Midbrain (tissue), 1 donor: ENCODE results near the gene FRG2C.
"Not testable (repeated sequence)": the region's sequence is repeated elsewhere in the genome, so short reads cannot be mapped to it uniquely, and the experiment has no call there.

Experiments used
- DNase-seq: peaks from one replicate; lab custom pipeline; 2025; lab: John Stamatoyannopoulos, UW

Gene FRG2C

DNA sequence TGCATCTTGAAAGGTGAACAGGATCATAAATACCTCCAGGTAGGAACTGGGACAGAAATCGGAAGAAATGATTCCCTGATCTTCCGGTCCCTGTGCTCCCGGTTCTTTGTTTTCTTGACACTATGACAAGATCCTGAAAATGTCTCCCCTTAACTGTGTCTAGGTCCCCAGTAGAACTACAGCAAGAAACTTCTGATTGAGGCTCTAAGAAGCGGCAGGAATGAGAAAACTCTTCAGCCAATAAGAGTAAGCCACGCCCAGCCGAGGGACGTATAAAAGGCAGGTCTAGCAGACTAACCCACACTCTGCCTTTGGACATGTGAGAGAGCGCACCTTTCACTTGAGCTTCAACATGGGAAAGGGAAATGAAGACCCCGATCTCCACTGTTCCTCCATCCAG lies at the start of gene FRG2C:
Gene FRG2C, plus strand, starts transcription at position 301 of the 400 bp plus-strand sequence. Its CDS starts 52 bp downstream, at position 353.
- not testable (repeated sequence) for DNase-seq

DNA sequence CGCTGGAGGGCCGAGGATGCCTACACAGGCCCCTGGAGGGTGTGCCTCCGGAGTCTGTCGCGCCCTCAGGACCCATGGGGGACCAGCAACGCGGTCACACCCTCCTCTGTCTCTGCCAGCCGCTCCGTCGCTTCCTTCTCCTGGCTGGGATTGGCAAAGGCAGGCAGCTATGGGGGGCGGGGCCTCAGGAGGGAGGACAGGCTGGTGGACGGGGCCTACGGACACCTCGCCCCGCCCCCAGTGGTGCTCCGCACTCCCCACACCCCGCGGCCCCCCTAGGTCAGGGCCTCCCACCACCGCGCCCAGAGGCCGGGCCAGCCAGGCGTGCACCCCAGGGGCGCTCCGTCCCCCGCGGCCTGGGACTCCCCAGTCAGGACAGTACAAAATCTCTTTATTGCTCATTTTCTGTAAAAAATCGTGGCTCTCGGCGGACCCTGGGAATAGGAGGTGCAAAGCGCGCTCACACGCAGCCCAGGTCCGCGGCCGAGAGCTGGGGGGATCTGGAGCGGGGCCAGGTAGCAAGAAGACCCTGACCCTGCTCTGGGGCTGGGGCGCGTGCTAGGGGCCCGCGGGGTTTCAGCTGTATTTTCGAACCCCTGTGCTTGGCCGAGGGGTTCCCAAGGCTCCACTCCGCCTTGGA lies 45.3 kb upstream of the FRG2C start:
- not testable (repeated sequence) for DNase-seq

DNA sequence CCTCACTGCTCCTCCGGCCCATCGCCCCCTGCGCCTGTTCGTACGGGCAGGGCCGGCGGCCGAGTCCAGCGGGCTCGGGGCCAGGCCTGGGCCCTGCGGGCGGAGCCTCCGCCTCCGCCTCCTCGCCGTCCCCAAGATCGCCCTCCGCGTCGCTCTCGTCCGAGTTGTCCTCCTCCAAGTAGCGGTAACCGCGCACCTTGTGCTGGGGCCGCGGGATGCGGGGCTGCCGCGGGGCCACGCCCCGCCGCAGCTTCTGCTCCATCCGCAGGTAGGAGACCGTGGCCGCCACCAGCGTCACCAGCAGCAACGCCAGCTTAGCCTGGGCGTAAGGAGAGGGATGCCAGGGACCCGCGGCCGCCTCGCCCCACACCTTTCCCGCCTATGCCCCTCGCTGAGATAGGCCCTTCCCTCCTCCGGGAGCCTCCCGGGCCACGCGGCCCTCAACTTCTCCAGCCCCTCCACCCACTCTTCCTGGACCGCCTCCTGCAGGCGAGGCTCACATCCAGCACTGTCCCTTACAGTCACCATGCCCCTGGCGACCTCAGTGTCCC lies 44.6 kb upstream of the FRG2C start:
- not testable (repeated sequence) for DNase-seq

DNA sequence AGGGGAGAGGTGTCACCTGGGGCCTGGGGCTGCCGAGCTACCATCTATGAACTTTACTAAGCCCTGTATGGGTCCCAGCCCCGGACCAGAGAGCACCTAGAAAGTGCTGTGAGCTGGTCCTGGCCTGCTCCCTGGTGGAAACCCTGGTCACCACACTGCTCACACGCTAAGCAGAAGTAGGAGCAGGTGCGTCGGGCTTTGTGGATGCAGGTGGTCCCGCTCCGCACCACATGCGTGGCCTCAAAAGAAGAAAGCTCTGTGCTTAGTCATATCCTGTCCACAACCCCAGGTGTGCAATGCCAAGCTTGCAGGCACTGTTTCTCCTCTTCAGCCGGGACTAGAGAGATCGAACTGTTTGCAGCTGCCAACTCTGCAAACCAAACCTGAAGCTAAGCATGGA lies 42.4 kb upstream of the FRG2C start:
- DNase-seq: not testable (repeated sequence)

DNA sequence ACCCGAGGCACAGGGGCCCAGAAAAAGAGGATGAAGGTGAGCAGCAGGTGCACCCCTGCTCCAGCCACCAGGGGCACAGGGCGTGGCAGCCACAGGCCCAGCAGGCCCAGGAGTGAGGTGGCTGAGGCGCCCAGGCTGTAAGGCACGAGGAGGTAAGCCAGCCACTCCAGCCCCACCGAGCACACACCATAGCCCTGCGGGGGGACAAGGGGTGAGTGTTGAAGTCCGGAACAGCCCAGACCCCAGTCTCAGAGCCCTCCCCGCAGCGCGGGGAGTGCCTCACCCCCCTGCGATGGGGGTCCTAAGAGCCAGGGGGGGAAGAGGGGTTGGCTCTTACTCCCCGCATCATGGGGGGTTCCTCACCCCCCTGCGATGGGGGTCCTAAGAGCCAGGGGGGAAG lies 40.5 kb upstream of the FRG2C start:
- not testable (repeated sequence) for DNase-seq

DNA sequence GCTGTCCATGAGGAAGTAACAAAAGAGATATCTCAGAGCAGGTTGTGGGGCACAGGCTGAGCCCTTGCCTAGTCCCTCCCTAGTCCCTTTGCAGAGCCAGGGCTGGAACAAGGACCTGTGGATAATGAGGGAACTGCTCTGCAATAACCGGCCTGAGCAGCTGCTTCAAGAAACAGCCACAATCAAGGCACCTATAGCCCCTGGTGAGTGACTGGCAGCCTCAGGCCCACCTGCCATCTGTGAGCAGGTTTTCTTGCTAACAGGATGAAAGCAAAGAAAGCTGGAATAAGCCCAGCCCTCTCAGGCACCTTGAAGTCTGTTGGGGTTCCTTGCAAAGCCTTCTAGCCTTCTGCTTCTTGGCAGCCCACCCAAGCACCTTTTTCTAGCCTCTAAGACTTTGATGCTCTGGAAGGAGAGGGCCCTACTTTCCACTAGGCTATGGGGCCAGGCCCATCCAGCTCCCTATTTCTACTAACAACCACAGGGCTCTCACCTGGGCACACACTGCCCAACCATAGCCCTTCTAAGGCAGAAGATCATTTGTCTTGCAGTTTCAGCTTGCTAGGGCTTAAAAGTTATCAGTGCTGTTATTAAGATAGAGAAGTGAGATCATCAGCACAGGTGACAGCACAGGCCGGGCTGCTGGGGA lies 33.1 kb upstream of the FRG2C start:
- DNase-seq: not testable (repeated sequence)

DNA sequence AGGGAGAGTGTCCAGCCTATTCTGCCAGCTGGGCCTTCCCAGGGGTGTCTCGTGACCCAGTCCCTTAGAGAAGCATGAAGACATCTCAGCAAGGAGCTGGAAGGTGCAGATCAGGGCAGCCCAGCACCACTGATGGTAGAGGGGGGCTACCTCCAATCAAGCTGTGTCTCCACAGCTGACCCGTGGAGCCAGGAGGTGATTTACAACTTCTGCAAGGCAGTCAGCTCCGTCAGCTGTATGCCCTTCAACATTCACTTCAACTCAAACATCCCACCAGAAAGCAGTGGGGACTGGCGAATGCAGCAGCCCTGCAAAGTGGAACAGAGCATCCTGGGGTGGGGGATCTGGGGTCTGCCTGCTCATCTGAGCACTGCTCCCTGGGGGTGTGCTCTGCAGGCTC lies 32.6 kb upstream of the FRG2C start:
- DNase-seq: no peak

DNA sequence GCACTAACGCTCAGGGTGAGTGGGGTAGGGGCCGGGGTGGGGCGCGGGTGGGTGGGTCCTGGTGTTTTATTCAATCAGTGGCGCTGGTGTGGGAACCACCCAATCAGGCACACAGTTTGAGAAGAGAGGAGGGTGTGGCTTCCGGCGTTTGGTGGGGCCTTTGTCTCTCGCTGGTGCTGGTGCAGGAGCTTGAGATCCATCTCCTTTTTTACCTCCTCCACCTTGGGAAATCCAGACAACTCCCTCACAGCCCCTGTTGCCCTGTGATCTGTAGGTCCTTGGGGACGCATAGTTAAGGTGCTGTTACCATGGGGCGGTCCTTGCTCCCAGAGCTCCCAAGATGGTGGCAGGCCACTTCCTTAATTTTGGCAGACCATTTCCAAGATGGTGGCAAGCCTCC lies 25.2 kb upstream of the FRG2C start:
- not testable (repeated sequence) for DNase-seq

DNA sequence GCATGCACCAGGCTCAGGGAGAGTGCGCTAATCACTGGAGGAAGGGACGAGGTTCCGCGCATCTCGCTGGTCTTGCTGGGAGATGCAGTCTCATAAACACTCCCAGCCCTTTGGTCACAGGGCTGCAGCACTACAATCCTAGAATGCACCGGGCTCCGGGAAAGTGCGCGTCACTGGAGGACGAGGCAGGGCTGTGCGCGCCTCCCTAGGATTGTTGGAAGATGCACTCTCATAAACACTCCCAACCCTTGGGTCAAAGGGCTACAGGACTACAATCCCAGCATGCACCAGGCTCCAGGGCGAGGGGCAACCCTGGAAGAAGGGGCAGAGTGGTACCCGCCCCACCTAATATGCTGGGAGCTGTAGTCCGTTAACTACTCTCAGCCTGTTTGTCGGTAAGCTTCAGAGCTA lies 23.0 kb upstream of the FRG2C start:
- not testable (repeated sequence) for DNase-seq

DNA sequence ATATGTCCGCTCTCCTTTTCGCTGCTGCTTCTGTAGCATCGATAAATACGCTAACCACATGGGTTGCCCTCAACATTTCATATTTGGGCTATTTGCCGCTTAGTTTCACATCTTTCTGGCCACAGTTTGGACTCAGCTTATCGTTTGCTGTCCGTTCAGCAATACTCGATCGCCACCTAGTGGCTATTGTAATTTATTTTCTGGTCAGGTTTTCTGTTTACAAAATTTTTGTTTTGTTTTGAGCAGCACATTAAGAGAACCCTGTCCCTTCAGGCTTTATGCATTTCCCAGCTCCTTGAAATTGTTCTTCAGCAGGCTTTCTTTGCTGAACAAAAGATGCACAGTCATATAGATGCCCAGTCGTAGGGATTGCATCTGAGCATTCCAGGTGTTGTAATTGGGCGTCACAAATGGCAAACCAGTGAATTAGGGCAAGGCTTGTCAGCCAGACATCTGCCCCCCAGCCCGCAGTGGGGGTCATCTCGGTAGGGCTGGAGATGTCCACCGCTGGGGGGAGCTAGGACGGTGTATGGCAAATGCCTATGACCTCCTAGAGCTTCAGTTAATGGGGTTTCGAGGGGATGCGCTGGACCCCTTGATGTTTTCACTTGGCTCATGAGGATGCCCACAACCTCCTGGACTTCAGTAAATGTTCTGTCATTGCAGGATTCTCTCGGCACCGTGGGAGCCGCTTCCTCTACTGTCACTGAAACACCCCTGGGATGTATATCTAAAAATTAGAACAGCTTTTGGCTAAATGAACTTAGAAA lies 20.9 kb upstream of the FRG2C start:
- not testable (repeated sequence) for DNase-seq

DNA sequence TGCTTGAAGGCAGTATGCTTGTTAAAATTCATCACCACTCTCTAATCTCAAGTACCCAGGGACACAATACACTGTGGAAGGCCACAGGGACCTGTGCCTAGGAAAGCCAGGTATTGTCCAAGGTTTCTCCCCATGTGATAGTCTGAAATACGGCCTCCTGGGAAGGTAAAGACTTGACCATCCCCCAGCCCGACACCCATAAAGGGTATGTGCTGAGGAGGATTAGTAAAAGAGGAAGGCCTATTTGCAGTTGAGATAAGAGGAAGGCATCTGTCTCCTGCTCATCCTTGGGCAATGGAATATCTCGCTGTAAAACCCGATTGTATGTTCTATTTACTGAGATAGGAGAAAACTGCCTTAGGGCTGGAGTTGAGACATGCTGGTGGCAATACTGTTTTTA lies 18.6 kb upstream of the FRG2C start:
- DNase-seq: not testable (repeated sequence)

DNA sequence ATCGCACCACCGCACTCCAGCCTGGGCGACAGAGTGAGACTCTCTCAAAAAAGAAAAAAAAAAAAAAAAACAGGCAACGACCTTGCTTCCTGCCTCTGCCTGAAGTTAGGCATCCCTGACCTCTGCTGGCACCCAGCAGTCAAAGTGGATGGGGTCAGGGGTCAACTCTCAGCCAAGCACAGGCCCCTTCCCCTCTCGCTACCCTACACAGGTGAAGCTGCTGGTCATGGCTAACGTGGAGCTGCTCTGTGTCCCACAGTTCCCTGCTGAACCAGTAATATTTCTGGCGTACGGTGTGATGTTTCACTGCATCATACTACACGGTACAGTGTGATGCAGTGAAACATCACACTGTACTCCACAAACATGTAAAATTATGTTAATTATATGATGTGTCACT lies 13.9 kb upstream of the FRG2C start:
- DNase-seq: no peak

DNA sequence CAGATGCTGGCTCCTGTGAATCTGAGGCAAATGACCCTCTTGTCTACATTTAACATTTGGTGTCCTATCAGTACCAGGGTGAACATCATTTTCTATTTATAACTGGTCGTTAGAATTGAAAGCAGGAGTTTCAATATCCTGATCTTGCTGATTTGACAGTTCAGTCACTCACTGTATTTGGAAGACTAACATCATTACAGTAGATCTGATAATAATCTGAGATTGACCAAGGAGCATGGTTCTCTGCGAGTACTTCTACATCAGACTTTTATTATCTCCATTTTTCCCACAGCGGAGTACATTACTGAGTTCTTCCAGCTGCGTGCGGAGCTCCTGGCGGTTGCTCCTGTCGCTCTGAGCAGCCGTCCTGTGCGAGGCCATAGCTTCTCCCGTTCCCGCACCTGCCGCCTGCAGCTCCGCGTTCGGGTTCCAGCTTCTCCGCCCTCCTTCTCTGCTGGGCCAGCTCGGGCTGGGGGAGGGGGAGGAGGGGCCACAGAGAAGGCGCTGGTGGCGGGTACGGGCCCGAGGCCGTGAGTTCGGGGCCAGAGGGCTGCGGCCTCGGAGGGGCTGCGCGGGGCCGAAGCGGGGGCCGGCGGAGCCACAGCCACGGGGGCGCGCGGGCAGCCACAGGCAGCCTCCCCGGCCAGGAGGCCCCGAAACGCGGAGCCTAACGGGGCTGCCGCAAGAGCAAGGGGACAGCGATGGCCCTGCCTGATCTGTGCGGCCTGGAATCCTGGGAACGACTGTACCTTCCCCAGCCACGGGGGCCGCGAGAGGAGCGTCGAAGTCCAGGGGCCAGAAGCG lies 8.8 kb upstream of the FRG2C start:
- not testable (repeated sequence) for DNase-seq

DNA sequence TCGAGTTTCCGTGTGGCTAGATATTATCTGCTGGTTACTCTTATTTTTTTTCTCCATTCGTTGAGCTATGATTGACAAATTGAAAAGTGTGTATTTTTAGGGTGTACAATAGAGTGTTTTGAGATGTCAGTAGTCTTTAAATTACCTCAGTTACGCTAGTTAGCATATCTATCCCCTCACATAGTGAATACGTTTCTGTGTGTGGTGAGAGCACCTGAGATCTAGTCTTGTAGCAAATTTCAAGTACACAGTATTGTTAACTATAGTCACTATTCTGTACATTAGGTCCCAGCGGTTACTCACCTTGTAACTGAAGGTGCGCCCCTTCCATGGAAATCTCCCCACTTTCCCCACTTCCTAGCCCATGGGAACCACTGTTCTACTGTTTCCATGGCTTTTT lies 8.2 kb upstream of the FRG2C start:
- not testable (repeated sequence) for DNase-seq

DNA sequence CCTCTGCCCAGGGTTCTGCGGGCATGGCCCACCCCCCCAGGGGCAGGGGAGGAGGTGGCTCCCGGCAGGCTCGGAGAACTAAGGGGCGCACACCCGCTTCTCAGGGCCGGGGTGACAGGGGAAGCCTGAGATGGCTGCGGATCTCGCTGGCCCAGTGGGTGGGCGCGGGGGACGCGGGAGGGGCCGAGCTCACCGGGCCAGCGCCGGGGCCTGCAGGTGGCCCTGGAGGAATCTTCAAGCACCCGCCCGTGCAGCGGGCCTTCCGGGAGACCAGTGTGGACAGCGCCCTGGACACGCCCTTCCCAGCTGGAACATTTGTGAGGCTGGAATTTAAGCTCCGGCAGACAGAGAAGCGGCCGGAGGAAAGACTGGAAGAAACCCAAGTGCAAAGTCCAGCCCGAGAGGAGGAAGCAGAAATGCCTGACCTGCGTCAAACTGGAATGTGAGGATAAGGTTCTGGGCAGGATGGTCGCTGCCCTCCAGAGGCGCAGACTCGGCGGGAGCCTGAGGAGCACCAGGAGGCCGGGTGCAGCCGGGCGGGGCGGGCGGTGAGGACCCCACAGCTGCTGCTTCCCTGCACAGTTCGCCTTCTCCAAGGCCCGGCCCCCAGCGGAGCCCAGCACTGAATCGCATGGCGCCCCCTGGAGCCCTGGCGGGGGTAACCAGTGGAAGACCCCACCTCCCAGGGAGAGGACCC lies 5.6 kb upstream of the FRG2C start:
- not testable (repeated sequence) for DNase-seq

DNA sequence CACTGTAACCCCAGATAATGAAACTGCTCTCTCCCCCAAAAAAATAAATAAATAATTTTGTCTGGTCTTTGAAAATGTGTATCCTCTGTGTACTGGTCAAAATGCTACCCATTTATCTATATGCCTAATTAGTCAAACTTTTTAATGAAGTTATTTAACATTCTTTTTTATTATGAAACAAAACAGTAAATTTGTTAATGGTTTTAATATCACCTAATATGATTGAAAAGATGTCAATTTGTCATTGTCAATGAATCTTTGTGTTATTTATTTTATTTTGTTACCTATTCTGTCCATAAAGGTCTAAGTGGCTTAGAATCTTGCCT lies 5.1 kb upstream of the FRG2C start:
- DNase-seq: not testable (repeated sequence)

DNA sequence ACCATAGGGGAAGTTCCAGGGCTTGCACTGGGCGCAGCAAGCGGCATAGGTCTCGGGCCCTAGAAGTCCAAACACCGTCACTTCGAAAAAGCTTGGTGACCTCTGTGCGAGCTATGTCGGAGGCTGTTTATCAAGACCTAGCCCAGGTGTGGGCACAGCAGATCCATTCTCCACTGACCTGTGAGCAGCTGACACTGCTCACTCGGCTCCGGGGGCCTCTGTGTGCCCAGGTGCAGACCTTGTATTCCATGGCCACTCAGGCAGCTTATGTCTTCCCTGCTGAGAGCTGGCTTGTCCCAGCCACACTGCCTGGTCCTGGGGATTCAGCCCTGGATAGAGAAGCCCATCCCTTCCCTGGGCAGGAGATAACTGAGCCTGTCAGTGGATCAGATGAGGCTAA lies 1.5 kb downstream of the FRG2C start:
- not testable (repeated sequence) for DNase-seq

DNA sequence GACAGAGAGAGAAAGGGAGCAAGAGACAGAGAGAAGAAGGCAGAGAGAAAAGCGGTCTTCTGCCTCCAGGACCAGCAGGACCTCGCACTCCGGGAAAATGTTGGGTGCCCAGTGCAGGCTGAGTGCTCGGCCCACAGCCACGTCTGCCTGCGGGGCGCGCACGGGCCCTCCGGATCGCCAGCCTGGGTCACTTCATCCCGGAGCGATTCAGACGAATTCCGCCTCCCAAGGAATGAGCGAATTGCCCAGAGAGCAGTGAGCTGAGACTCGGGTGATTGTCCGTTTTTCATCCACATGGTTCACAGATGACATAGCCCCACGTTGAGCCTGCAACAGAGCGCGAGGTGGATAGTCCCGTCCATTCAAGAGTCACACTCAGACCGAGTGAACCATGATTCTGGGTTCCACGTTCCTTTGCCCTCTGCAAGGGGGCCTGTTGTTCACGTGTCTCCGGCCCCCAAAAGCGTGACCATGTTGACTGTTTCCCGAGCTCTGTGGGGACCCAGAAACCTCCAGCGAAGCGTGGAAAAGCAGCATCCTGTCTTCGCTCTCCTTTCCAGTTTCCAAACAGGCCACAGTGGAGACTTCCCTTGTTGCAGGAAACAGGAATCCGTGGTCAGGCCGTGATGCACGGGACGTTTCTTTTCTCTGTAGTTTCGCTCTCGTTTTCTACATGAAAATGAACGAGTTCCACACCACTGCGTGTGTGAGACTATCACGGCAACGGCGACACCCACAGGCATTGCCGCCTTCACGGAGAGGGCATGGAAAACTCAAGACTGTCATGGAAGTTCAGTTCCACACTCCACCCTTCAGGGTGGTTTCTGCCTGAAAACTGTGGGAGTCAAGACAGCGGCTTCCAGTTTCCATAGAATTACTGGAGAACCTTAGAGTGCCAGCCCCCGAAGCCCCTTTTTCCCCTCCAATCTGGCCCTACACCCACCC lies 3.9 kb downstream of the FRG2C start:
- DNase-seq: not testable (repeated sequence)

DNA sequence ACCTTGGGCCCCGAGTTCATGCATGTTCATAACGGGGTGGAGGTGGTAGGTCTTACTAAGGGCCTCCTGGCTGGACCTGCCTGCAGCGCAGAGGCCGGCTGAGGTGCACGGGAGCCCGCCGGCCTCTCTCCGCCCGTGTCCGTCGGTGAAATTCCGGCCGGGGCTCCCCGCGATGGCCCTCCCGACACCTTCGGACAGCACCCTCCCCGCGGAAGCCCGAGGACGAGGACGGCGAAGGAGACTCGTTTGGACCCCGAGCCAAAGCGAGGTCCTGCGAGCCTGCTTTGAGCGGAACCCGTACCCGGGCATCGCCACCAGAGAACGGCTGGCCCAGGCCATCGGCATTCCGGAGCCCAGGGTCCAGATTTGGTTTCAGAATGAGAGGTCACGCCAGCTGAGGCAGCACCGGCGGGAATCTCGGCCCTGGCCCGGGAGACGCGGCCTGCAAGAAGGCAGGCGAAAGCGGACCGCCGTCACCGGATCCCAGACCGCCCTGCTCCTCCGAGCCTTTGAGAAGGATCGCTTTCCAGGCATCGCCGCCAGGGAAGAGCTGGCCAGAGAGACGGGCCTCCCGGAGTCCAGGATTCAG lies 4.7 kb downstream of the FRG2C start:
- DNase-seq: not testable (repeated sequence)
